Bronchial epithelial cell (primary cell): Measurements from ENCODE around the gene UBXN11. TPM values are rescaled to one million over a fixed set of nuclear protein-coding genes. Genes with fewer than 3 reads are reported as not detected.
A peak's percentile ranks its signal among the peaks of the same experiment; 100 is the strongest.

Source experiments
- DNase-seq: peaks from one replicate; pipeline ENCODE4 v3.0.0-alpha.2; 2010; ENCODE audit warnings: low read depth
- FAIRE-seq: peaks from 2 replicates; lab custom pipeline; 2011; peaks lifted over from hg19 to GRCh38; lab: Jason Lieb, UNC
- H3K27me3 ChIP-seq: 2 replicates; pipeline ENCODE4 v1.5.1; 2011; ENCODE audit warnings: low read length; ENCODE audit not compliant: control insufficient read depth, insufficient read depth
- H3K36me3 ChIP-seq: 2 replicates; pipeline ENCODE4 v1.5.1; 2011; ENCODE audit warnings: low read length; ENCODE audit not compliant: control insufficient read depth, insufficient read depth
- H3K4me3 ChIP-seq: 2 replicates; pipeline ENCODE4 v1.5.1; 2011; ENCODE audit warnings: mild to moderate bottlenecking, low read depth, low read length, control low read depth
- CTCF ChIP-seq: IDR thresholded peaks from 2 replicates; pipeline ENCODE4 v1.5.1; 2011; ENCODE audit warnings: mild to moderate bottlenecking, moderate library complexity, low read length, control low read depth, inconsistent platforms; ENCODE audit not compliant: insufficient read depth, severe bottlenecking
- total RNA-seq: library from RNA; depleted of rRNA; stranded (reverse); fragments of >200 nt; gene quantifications from 2 replicates; pipeline ENCODE4 v1.2.1, GENCODE V29; 2014

The UBXN11 gene
- total RNA-seq, 1 donor from 2014 or later = 2.6 TPM

DNA sequence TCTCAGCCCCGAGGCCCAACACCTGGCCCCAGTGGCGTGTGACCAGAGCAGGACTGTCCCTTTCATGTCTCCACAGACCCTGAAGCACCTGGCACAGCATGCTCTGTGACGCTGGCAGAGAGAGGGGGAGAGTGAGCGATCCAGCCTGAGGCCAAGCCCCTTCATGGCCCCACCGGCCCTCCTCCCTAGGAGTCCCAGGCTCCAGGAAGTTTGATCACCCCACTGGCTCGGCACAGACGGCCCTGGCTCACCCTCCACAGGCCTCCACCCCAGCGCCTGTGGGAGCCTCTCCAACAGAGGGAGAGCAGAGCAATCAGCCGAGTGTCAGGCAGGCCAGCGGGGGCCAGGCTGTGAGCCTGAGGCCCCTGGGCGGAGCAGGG is 15.6 kb downstream of the UBXN11 start:
- FAIRE-seq = no peak
- Histone ChIP-seq H3K36me3 (no peaks in the 10 kb centered on the region), H3K4me3 (no peak overlapping the region), H3K27me3 (no peaks in the 10 kb centered on the region)
- no peak for TF ChIP-seq CTCF
- DNase-seq = no peak

DNA sequence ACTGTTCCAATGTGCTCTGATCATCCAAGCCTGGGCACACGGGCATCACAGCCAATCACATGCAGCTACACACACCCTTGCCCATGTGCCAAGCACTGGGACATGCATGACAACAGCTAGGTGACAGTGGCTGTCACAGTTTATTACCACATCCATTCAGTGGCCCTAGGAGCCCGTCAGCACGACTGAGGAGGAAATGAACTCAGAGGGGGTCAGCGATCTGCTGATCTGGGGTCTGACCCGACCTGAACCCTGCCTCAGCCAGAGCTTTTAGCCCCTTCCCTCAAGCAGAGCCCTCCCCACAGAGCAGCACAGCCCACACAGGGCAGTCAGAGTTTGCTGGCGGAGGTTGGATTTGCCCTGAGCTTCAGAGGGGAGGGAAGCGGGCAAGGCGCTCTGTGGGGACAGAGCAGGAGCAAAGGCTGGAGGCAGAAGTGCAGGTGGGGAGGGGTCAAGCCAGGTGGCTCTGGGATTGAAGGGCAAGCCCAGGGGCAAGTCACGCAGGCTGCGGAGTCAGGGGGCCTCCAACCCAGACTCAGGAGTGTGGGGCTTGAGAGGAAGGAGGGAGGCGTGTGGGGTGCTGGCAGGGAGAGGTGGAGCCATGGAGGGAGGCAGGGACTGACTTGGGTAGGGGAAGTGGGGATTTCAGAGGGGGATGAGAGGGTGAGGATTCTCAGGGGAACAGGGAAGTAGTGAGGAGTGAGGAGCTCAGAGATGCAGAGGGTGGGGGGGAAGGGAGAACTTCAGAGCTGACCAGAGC is 16.1 kb downstream of the UBXN11 start:
- no peak for FAIRE-seq
- TF ChIP-seq CTCF = no peak
- H3K36me3 ChIP-seq = no peaks in the 10 kb centered on the region
- H3K4me3 ChIP-seq = no peak overlapping the region
- DNase-seq = no peak
- H3K27me3 ChIP-seq = no peaks in the 10 kb centered on the region

DNA sequence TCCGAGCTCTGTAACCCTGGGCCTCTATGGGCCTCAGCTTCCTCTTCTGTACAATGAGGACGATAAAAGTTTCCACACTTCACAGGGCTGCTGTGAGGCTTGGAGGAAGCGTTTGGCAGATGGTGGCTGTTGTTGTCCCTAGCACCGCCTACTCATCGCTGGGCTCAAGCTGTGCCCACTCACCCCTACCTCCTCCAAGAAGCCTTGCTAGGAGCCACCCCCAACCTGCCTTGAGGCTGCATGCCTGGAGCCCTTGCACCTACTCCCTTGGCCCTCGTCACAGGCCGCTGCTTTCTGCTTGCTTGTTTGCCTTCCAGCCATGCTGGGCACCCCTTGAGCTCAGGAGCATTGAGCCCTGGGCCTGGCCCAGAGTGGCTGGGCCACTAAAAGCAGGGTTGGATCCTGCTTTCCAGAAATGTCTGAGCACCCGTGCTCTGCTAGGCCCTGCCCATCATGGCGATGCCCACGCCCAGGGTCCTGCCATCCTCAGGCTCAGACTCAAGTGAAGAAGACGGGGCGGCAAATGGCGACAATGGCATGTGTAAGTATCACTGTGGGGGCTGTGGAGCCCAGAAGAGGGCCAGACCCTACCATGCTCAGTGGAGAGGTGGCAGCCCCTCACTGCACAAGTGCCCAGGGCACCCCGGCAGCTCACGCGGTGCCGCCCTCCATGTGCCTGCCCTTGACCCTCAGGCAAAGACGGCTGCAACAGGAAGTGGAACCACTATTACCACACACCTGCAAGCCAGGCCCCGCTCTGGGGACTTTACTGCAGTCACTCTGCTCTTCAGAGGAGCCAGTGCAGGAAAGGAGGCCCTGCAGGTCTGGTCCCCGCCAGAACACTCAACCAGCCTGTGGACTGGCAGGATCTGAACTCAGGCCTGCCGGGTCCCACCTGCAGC is 17.0 kb downstream of the UBXN11 start:
- TF ChIP-seq CTCF = no peak
- no peak overlapping the region for H3K4me3 ChIP-seq
- H3K27me3 ChIP-seq = no peaks in the 10 kb centered on the region
- DNase-seq (no peak), FAIRE-seq (no peak)
- H3K36me3 ChIP-seq = no peaks in the 10 kb centered on the region

DNA sequence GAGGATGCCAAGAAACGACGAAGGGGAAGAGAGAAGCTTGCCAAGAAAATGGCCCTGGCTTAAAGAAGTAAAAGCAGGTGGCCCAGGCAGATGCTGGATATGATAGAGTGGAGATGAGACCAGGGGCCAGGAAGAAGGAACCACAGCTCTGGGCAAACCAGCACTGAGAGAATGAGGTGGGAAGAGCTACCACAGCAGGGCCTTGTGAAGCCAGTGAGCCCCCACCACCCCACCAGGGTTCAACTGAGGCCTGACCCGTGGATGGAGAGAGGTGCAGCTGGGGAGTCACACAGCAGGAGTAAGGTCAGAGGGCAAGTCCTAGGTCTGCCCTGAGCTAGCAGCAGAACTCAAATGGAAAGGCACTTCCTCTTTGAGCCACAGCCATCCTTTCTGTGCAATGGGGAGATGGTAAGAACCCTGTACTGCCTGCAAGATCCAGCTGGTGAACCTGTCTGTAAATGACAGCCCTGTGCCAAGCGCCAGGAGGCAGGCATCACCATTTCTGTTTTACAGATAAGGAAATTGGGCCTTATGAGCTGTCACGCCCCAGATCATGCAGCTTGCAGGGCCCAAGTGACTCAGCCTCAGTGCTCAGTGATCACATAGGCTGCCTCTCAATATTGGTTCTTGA is 18.0 kb downstream of the UBXN11 start:
- H3K4me3 ChIP-seq = no peak overlapping the region
- H3K27me3 ChIP-seq = no peaks in the 10 kb centered on the region
- DNase-seq = peak; percentile 50
- no peak for FAIRE-seq
- no peak for TF ChIP-seq CTCF
- no peaks in the 10 kb centered on the region for H3K36me3 ChIP-seq

DNA sequence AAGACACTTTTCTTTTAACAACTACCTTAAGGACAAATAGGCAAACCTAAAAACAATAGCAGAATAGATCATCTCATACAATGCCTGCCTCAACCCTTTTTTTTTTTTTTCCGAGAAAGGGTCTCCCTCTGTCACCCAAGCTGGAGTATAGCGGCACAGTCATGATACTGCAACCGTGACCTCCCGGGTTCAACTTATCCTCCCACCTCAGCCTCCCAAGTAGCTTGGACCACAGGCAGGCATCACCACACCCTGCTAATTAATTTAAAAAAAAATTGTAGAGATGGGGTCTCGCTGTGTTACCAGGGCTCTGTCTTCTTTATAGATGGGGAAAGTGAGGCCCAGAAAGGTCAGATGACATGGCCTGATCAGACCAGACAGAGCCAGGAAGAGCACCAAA is 18.6 kb downstream of the UBXN11 start:
- Histone ChIP-seq H3K4me3 (no peak overlapping the region), H3K36me3 (no peaks in the 10 kb centered on the region), H3K27me3 (no peaks in the 10 kb centered on the region)
- FAIRE-seq (no peak), DNase-seq (no peak)
- TF ChIP-seq CTCF = no peak
